Mesendoderm (in vitro differentiated cells): ENCODE measurements around the gene GMFB.

Experiments used
- DNase-seq: peaks from one replicate; pipeline ENCODE4 v3.0.0; 2013
- H2AK5ac ChIP-seq: 2 replicates; pipeline ENCODE4 v1.6.1; 2013; ENCODE audit warnings: low read length, inconsistent platforms
- H2BK120ac ChIP-seq: 2 replicates; pipeline ENCODE4 v1.6.1; 2013; ENCODE audit warnings: low read depth, mild to moderate bottlenecking, low read length, moderate library complexity, mixed read lengths
- H2BK15ac ChIP-seq: replicated peaks from 2 replicates; pipeline ENCODE4 v1.6.1; 2013; ENCODE audit warnings: low read depth, mild to moderate bottlenecking, moderate library complexity
- H2BK5ac ChIP-seq: 2 replicates; pipeline ENCODE4 v1.6.1; 2013; ENCODE audit warnings: low read length, inconsistent platforms
- H3K18ac ChIP-seq: 2 replicates; pipeline ENCODE4 v1.6.1; 2013; ENCODE audit warnings: mild to moderate bottlenecking, low read length, mixed read lengths
- H3K23ac ChIP-seq: one replicate; pipeline ENCODE4 v1.6.1; 2013; ENCODE audit warnings: low read length
- H3K27ac ChIP-seq: 2 replicates; pipeline ENCODE4 v1.5.1; 2013; ENCODE audit warnings: low read depth, mild to moderate bottlenecking, inconsistent platforms, low read length, moderate library complexity
- H3K27me3 ChIP-seq: 2 replicates; pipeline ENCODE4 v1.6.1; 2013; ENCODE audit warnings: low read length, control low read depth, mild to moderate bottlenecking, inconsistent platforms; ENCODE audit not compliant: insufficient read depth, poor library complexity
- H3K36me3 ChIP-seq: 2 replicates; pipeline ENCODE4 v1.6.1; 2013; ENCODE audit warnings: low read length, inconsistent platforms; ENCODE audit not compliant: control insufficient read depth, insufficient read depth
- H3K4ac ChIP-seq: one replicate; pipeline ENCODE4 v1.6.1; 2013; ENCODE audit warnings: low read depth, mild to moderate bottlenecking, low read length, moderate library complexity
- H3K4me1 ChIP-seq: 2 replicates; pipeline ENCODE4 v1.6.1; 2013; ENCODE audit warnings: low read depth, low read length, inconsistent platforms; ENCODE audit not compliant: control insufficient read depth
- H3K4me2 ChIP-seq: 2 replicates; pipeline ENCODE4 v1.6.1; 2013; ENCODE audit warnings: low read length
- H3K4me3 ChIP-seq: 2 replicates; pipeline ENCODE4 v1.5.1; 2013; ENCODE audit warnings: mild to moderate bottlenecking, low read length
- H3K56ac ChIP-seq: one replicate; pipeline ENCODE4 v1.6.1; 2013; ENCODE audit warnings: low read length
- H3K79me1 ChIP-seq: 2 replicates; pipeline ENCODE4 v1.6.1; 2013; ENCODE audit warnings: low read length, inconsistent platforms
- H3K79me2 ChIP-seq: 2 replicates; pipeline ENCODE4 v1.6.1; 2013; ENCODE audit warnings: mild to moderate bottlenecking, low read length; ENCODE audit not compliant: control insufficient read depth, insufficient read depth
- H3K9ac ChIP-seq: 2 replicates; pipeline ENCODE4 v1.6.1; 2013; ENCODE audit warnings: low read length, inconsistent platforms
- H4K5ac ChIP-seq: one replicate; pipeline ENCODE4 v1.6.1; 2013; ENCODE audit warnings: low read length
- H4K8ac ChIP-seq: one replicate; pipeline ENCODE4 v1.6.1; 2013; ENCODE audit warnings: low read depth, mild to moderate bottlenecking, control low read depth, low read length, moderate library complexity
- WGBS: extraction: QIAGEN DNeasy Blood & Tissue Kit; methylation state at CpG from one replicate; pipeline ENCODE4 v1.1.7; 2013; ENCODE audit warnings: low lambda C conversion rate, missing lambda C conversion rate; ENCODE audit not compliant: insufficient coverage; ENCODE audit errors: extremely low coverage; 5-methylcytosine and 5-hydroxymethylcytosine counted together

The GMFB gene

DNA sequence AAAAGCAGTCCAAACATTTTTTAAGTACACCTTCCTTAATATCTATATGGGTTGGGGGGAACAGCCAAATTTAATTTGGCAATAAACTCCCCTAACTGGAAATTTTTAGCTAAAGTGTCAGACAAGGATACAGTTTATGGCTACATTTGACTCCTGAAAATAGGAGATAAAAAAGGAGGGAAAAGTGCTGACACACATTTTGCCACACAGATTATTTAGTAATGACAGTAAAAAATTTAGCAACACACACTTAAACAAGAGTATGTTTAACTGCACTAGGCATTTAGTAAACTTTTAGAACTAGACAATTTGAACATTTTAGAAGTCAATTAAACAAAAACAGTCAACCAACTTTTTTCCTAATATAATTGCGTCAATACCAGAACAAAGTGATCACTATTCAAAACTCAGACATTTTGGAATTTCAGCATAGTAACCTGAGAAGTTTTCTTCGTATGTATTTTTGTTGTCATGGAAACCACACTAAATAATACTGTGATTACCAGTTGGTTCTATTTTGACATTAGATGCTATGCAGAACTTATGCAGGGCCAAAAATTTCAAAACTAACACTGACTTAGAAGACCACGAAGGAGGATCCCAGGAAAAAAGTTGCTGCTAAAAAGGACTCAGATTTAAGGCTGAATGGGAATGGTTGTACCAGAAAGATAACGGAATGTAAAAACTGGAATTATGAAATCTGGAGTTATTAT is 13.4 kb downstream of the GMFB start:
- H3K36me3 ChIP-seq: no peaks in the 10 kb centered on the region
- H3K79me2 ChIP-seq: no peaks in the 10 kb centered on the region
- no CpG with 5 or more reads among the region's 4 CpGs for WGBS
- H3K4ac ChIP-seq: no peak overlapping the region
- no peak overlapping the region for H3K56ac ChIP-seq
- no peak overlapping the region for H2BK15ac ChIP-seq
- H2BK120ac ChIP-seq: no peak overlapping the region
- H2BK5ac ChIP-seq: no peak overlapping the region
- no peaks in the 10 kb centered on the region for H3K27me3 ChIP-seq
- no peak for DNase-seq
- no peak overlapping the region for H3K27ac ChIP-seq
- no peak overlapping the region for H3K18ac ChIP-seq
- no peak overlapping the region for H4K5ac ChIP-seq
- no peaks in the 10 kb centered on the region for H3K79me1 ChIP-seq
- H3K4me1 ChIP-seq: peaks cover 16% of the 10 kb centered on the region
- no peak overlapping the region for H3K4me2 ChIP-seq
- H3K23ac ChIP-seq: no peak overlapping the region
- H4K8ac ChIP-seq: no peak overlapping the region
- H2AK5ac ChIP-seq: no peak overlapping the region
- H3K9ac ChIP-seq: no peak overlapping the region
- H3K4me3 ChIP-seq: no peak overlapping the region

DNA sequence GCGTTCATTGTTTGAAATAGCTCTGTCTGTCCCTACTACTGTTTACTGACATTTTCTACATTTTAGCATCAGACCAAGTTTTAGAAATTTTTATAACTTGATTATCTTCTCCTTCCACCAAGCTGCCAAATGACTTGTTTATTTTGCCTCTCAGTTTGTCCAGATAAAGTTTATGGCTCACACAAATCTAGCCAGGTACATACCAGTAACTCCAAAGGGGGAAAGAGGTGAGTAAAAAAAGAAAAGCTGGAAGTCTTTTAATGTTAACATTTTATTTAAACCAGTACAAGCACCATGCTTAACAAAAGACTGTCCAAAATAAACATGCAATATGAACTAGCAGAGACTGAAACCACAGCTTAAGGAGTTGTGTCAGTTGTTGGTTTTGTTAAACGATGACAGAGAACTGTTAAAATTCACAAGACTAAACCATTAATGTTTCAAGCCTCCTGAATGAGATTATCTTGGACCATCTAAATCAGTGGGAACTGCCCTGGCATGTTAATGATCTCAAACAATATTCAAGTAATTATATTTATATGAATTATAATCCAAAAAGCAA is 14.5 kb downstream of the GMFB start:
- no CpG with 5 or more reads among the region's 2 CpGs for WGBS
- H3K36me3 ChIP-seq: no peaks in the 10 kb centered on the region
- no peak for DNase-seq

DNA sequence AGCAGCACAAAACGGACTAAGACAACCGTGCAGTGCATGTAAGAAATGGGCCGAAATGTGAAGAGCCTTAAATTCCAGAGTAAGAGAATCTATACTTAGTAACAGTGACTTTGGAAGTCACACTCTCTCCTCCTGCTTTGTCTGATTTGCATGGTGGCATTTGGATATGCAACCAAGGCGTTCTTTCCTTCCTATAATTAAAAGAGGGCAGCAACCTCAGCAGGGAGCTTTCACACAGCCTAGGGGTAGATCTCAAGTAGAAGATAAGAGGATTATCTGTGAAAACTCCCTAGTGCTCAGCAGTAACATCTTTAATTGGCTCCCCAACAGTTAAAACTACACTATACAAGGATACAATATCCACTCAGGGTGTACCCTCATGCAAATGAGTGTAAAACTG is 16.5 kb downstream of the GMFB start:
- Histone ChIP-seq H3K36me3 (no peaks in the 10 kb centered on the region), H2BK5ac (no peak overlapping the region), H3K4ac (no peak overlapping the region), H2BK120ac (no peak overlapping the region), H3K4me1 (peaks cover 16% of the 10 kb centered on the region), H2BK15ac (no peak overlapping the region), H4K5ac (no peak overlapping the region), H2AK5ac (no peak overlapping the region), H3K23ac (no peak overlapping the region), H3K9ac (no peak overlapping the region), H3K4me3 (no peak overlapping the region), H3K56ac (peak overlapping the region; percentile 54), H4K8ac (no peak overlapping the region), H3K27ac (peak overlapping the region; percentile 19), H3K79me2 (no peaks in the 10 kb centered on the region), H3K27me3 (no peaks in the 10 kb centered on the region), H3K4me2 (peak overlapping the region; percentile 16), H3K18ac (peak overlapping the region; percentile 9), H3K79me1 (no peaks in the 10 kb centered on the region)
- DNase-seq: peak; percentile 91
- no CpG with 5 or more reads among the region's 4 CpGs for WGBS

More for the DNA sequence above, 14.5 kb downstream of the GMFB start:
- Histone ChIP-seq H3K9ac (no peak overlapping the region), H3K56ac (no peak overlapping the region), H2BK120ac (no peak overlapping the region), H3K4ac (no peak overlapping the region), H3K27me3 (no peaks in the 10 kb centered on the region), H4K5ac (no peak overlapping the region), H4K8ac (no peak overlapping the region), H3K4me1 (peaks cover 16% of the 10 kb centered on the region), H2BK5ac (no peak overlapping the region), H2BK15ac (no peak overlapping the region), H3K23ac (no peak overlapping the region), H3K18ac (no peak overlapping the region), H3K27ac (no peak overlapping the region), H3K79me1 (no peaks in the 10 kb centered on the region), H3K4me2 (no peak overlapping the region), H3K79me2 (no peaks in the 10 kb centered on the region), H2AK5ac (no peak overlapping the region), H3K4me3 (no peak overlapping the region)

DNA sequence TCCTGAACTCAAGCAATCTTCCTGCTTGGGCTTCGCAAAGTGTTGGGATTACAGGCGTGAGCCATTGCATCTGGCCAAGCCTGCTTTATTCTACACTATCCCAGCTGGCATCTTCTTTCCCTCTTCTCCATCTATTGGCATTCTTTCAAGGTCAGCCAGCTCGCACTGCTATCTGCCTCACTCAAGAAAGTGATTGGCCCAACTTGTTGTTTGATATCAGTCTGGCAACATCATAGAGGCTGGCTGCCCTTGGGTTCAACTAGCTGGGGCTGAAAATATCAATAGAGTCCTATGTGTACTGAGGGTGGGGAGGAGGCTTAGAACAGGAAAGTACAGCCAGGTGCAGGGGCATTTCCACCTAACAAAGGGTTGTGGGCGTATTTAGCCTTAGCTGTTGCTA is 17.1 kb downstream of the GMFB start:
- Histone ChIP-seq H3K23ac (no peak overlapping the region), H3K56ac (no peak overlapping the region), H3K4me2 (no peak overlapping the region), H3K4me1 (peaks cover 16% of the 10 kb centered on the region), H3K4me3 (no peak overlapping the region), H3K79me1 (no peaks in the 10 kb centered on the region), H3K27ac (no peak overlapping the region), H2BK5ac (no peak overlapping the region), H4K5ac (no peak overlapping the region), H3K27me3 (no peaks in the 10 kb centered on the region), H3K9ac (no peak overlapping the region), H3K18ac (peak overlapping the region; percentile 9), H3K79me2 (no peaks in the 10 kb centered on the region), H3K4ac (no peak overlapping the region), H2AK5ac (no peak overlapping the region), H2BK120ac (no peak overlapping the region), H2BK15ac (no peak overlapping the region), H4K8ac (no peak overlapping the region), H3K36me3 (no peaks in the 10 kb centered on the region)
- no CpG with 5 or more reads among the region's 4 CpGs for WGBS
- DNase-seq: no peak

DNA sequence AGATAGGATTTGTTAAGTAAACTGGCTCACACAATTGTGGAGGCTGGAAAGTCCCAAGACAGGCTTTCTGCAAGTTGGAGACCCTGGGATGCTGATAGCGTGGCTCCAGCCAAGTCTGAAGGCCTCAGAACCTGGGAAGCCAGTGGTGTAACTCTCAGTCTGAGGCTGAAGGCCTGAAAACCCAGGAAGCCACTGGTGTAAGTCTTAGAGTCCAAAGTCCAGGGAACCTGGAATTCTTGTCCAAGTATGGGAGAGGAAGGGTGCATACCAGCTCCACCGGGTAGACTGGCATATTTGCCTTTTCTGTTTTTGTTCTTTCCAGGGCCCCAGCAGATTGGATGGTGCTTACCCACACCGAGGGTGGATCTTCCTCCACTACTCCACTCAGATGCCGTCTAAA is 18.1 kb downstream of the GMFB start:
- Histone ChIP-seq H3K27ac (no peak overlapping the region), H3K4ac (no peak overlapping the region), H4K8ac (no peak overlapping the region), H3K4me2 (no peak overlapping the region), H3K4me1 (peaks cover 16% of the 10 kb centered on the region), H4K5ac (no peak overlapping the region), H3K79me1 (no peaks in the 10 kb centered on the region), H3K79me2 (no peaks in the 10 kb centered on the region), H2BK5ac (no peak overlapping the region), H3K4me3 (no peak overlapping the region), H3K27me3 (no peaks in the 10 kb centered on the region), H3K36me3 (no peaks in the 10 kb centered on the region), H2AK5ac (no peak overlapping the region), H3K23ac (no peak overlapping the region), H3K56ac (no peak overlapping the region), H2BK15ac (no peak overlapping the region), H2BK120ac (no peak overlapping the region), H3K9ac (no peak overlapping the region), H3K18ac (no peak overlapping the region)
- WGBS: no CpG with 5 or more reads among the region's 4 CpGs
- no peak for DNase-seq

DNA sequence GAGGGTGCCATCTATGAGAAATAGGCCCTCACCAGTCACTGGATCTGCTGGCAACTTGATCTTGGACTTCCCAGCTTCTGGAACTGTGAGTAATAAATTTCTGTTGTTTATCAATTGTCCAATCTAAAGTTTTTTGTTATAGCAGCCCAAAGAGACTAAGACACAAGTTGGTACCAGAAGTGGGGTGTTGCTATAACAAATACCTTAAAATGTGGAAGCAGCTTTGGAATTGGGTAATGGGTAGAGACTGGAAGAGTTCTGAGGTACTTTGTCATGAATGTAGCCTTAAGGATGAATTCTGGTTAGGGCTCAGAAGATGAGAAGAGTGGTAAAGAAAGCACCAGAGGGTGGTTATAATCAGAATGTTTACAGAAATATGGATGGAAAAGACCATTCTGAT is 21.5 kb downstream of the GMFB start:
- H3K79me2 ChIP-seq: no peaks in the 10 kb centered on the region
- H3K27me3 ChIP-seq: no peaks in the 10 kb centered on the region
- H3K4me3 ChIP-seq: no peak overlapping the region
- H2AK5ac ChIP-seq: no peak overlapping the region
- H2BK15ac ChIP-seq: no peak overlapping the region
- H2BK120ac ChIP-seq: no peak overlapping the region
- H3K9ac ChIP-seq: no peak overlapping the region
- DNase-seq: no peak
- H3K4me1 ChIP-seq: peaks cover 9% of the 10 kb centered on the region
- no peak overlapping the region for H3K23ac ChIP-seq
- H3K4ac ChIP-seq: no peak overlapping the region
- H3K18ac ChIP-seq: no peak overlapping the region
- no peak overlapping the region for H2BK5ac ChIP-seq
- no peak overlapping the region for H3K4me2 ChIP-seq
- H3K36me3 ChIP-seq: no peaks in the 10 kb centered on the region
- H3K27ac ChIP-seq: no peak overlapping the region
- no peak overlapping the region for H4K8ac ChIP-seq
- no peaks in the 10 kb centered on the region for H3K79me1 ChIP-seq
- H4K5ac ChIP-seq: no peak overlapping the region
- no peak overlapping the region for H3K56ac ChIP-seq
